Smooth muscle cell of the coronary artery (primary cell): ENCODE data around the gene ORC6. TPM values are rescaled to one million over a fixed set of nuclear protein-coding genes. Genes with fewer than 3 reads are reported as not detected.

Experiments
- total RNA-seq: library from RNA; depleted of rRNA; stranded (reverse); fragments of >200 nt; gene quantifications from 2 replicates; pipeline ENCODE4 v1.2.3, GENCODE V29; 2014; ENCODE audit warnings: low replicate concordance

Gene ORC6
- total RNA-seq = 0.94 and 4.4 TPM in 2 replicates

DNA sequence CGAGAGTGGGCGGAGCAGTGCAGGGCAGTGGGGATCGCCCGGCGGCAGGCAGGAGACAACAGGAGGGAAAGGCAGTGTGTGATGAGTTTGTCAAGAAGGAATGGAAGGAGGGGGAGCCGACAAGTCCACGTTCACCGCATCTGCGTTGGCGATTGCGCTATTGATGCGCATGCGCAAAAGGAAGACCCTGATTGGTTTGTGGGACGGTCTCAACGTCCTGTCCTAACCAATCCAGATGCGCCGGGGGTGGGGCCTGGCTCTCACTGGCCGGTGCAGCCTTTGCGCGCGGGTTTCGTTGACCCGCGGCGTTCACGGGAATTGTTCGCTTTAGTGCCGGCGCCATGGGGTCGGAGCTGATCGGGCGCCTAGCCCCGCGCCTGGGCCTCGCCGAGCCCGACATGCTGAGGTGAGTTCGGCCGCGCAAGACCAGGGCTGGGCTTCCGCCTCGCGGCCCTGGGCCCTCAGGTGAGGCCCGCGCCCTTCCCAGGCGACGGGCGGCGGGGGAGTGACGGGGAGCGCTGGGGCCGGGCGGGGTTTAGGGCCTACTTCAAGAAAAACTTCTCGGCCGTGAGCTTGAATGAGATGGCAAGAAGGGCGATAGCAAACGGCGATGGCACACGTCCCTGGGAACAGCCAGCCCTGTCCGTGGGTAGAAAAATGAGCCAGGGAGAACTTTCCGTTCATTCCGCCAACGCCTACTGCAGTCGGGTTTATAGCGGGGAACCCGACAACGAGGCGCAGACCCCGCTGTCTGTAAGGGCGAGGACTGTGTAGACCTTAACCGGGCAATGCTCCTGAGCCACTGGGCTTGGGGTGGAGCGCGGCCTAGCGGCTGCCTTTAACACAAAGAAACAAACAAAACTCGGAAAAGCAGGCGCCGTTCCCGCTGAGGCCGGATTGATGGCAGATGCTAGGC is at the start of gene ORC6:
ORC6 (plus strand) TSS at position 295 of the 916 bp plus-strand sequence; CDS start at position 342, 47 bp downstream.

DNA sequence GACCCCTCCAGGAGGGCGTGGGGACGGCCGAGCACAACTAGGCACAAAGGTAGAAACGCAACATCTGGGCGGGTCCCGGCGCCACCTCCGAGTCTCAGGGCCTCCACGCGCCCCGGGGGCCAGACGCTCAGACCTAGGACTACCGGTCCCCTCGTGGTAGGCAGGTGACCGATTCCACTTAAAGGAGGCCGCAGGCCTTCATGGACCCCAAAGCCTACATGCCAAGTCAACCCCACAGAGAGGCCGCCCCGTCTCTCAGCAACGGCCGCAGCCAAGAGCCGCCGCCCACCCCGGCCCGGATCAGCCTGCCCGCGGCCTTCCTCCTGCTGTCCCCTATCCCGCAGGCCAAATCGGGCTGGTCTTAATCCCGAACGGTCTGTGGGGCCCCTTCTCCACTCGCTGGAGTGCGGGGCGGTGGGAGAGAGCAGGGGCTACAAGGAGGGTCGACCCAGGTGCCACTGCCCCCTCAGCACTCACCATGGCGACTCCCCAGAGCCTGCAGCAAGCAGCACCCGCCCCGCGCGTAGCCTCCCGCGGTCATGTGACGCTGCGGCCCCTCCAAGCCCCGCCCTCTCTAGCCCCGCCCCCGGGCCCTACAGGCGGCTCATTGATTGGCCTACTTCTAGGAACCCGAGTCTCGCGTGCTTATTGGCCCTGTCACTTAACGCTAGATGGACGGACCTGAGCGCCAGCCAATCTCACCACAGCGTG is 650 bp upstream of the ORC6 start, which contains the start of gene VPS35:
VPS35 (minus strand) TSS at position 525 of the 711 bp plus-strand sequence; CDS start at position 480, 45 bp downstream.

Other genes starting within 250 kb of the ORC6 start
- 0.94 and 8.3 TPM in 2 replicates for gene SHCBP1, start 68.3 kb upstream of the ORC6 start, total RNA-seq
- gene VPS35, start 481 bp upstream of the ORC6 start, total RNA-seq = 53.9 and 59.2 TPM in 2 replicates
- gene MYLK3, start 58.7 kb downstream of the ORC6 start, total RNA-seq = 0.15 and 0.23 TPM in 2 replicates
- gene C16orf87, start 141.5 kb downstream of the ORC6 start, total RNA-seq = 0.94 and 7.5 TPM in 2 replicates
- gene GPT2, start 194.7 kb downstream of the ORC6 start, total RNA-seq = 7.0 and 25.9 TPM in 2 replicates